Activated T-helper 1 cell treated with anti-CD3 and anti-CD28 coated beads, Interleukin-2, amount 50 U/mL, for 16 hours (primary cell): ENCODE data around the gene PRADC1.
"Not testable (repeated sequence)": the region's sequence is repeated elsewhere in the genome, so short reads cannot be mapped to it uniquely, and the experiment has no call there.

Source experiments
- DNase-seq, 2 donors: peaks; one replicate each; pipeline ENCODE4 v3.0.0-alpha.2; 2020; ENCODE audit warnings: low read depth in 1 of 2, low spot score in 1 of 2

Gene PRADC1

DNA sequence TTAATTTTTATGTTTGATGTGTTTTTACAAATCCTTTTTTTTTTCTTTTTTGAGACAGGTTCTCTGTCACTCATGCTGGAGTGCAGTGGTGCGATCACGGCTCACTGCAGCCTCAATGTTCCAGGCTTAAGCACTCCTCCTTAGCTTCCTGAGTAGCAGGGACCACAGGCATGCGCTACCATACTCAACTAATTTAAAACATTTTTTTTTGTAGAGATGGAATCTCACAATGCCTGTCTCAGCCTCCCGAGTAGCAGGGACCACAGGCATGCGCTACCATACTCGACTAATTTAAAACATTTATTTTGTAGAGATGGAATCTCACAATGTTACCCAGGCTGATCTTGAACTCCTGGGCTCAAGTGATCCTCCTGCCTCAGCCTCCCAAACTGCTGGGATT is 27.4 kb downstream of the PRADC1 start:
- DNase-seq = no peak

GRCh38 chr2:73203055-73203681 is 29.9 kb downstream of the PRADC1 start:
- no peak for DNase-seq

DNA sequence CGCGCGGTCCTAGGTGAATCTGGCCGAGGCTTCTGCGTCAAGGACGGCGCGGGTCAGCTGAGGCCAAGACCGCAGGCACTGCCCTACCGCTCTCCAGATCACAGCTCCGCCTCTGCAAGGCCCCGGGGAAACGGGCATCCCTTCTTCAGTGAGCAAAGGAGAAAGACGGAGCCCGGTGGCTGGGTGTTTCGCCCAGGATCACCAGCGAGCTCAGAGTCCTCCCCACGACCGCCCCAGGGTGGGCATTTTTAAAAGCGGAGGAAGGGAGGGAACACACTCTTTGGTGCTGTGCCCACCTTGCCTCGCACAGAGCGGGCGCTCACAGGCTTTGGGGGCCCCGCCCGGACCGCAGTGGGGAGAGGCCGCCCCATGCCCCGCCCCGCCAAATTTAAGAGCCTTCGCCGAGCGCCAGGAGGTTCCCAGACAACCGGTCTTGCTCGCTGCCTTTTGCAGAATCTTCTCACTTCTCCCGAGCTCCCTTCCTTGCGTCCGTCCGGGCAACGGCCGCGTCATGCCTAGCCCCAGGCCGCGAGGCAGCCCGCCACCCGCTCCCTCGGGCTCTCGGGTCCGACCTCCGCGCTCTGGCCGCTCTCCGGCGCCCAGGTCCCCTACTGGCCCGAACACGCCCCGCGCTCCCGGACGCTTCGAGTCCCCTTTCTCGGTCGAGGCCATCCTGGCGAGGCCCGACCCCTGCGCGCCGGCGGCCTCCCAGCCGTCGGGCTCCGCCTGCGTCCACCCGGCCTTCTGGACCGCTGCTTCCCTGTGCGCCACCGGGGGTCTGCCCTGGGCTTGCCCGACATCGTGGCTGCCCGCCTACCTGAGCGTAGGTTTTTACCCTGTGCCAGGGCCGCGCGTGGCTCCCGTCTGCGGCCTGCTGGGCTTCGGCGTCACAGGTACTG is 30.6 kb downstream of the PRADC1 start, which contains the start of gene NOTO:
TSS of gene NOTO (plus strand) at position 419 of the 899 bp plus-strand sequence. CDS start at position 512, 93 bp downstream.
- DNase-seq = no peak

- not testable (repeated sequence) for DNase-seq
Measured at GRCh38 chr2:73200281-73200680, 32.8 kb downstream of the PRADC1 start.

DNA sequence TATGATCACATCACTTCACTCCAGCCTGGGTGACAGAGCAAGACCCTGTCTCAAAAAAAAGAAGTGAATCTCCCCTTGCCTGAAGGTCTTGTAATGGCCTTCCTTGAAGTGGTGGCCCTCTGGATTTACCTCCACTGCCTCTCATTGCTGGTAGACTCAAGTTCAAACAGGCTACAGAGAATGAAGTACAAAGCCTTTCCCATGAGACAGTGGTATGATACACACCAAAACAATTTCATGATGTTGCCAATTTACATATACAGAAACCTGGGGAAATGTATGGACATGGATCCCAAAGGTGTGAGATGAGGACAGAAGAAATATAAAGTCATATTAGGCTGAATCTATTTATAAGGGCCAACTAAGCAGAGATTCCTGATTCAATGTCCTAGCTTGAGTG is 35.5 kb downstream of the PRADC1 start:
- no peak for DNase-seq

GRCh38 chr2:73187549-73187948 is 45.5 kb downstream of the PRADC1 start:
- no peak for DNase-seq

- no peak for DNase-seq
Measured at GRCh38 chr2:73185965-73186364, 47.1 kb downstream of the PRADC1 start.
